BLaER1 (cell line): ENCODE results near the gene TMEM63B.
"Not testable (repeated sequence)": the region's sequence is repeated elsewhere in the genome, so short reads cannot be mapped to it uniquely, and the experiment has no call there.

Experiments
- H3K27ac ChIP-seq: shearing (Covaris generic); formaldehyde crosslinking; 2 replicates; pipeline ENCODE4 v1.8.1; 2022
- H3K27me3 ChIP-seq: shearing (Covaris generic); formaldehyde crosslinking; 2 replicates; pipeline ENCODE4 v1.8.1; 2022
- H3K36me3 ChIP-seq: shearing (Covaris generic); formaldehyde crosslinking; 2 replicates; pipeline ENCODE4 v1.8.1; 2022
- H3K4me1 ChIP-seq: shearing (Covaris generic); formaldehyde crosslinking; 2 replicates; pipeline ENCODE4 v1.8.1; 2022
- H3K4me2 ChIP-seq: shearing (Covaris generic); formaldehyde crosslinking; 2 replicates; pipeline ENCODE4 v1.8.1; 2022
- H3K4me3 ChIP-seq: shearing (Covaris generic); formaldehyde crosslinking; 2 replicates; pipeline ENCODE4 v1.8.1; 2022
- H3K9ac ChIP-seq: shearing (Covaris generic); formaldehyde crosslinking; 2 replicates; pipeline ENCODE4 v1.8.1; 2022
- H3K9me3 ChIP-seq: shearing (Covaris generic); formaldehyde crosslinking; 2 replicates; pipeline ENCODE4 v1.8.1; 2022
- H4K20me1 ChIP-seq: shearing (Covaris generic); formaldehyde crosslinking; 2 replicates; pipeline ENCODE4 v1.8.1; 2022
- Cebpa-rat ChIP-seq: shearing (Covaris generic); IDR thresholded peaks from 2 replicates; pipeline ENCODE4 v1.8.1; 2022

TMEM63B gene

GRCh38 chr6:44142835-44143234 is 15.5 kb downstream of the TMEM63B start:
- no peaks in the 10 kb centered on the region for H3K9me3 ChIP-seq
- H3K4me3 ChIP-seq, result no peak overlapping the region
- TF ChIP-seq Cebpa-rat, result no peak
- no peaks in the 10 kb centered on the region for H4K20me1 ChIP-seq
- peaks cover 70% of the 10 kb centered on the region for H3K36me3 ChIP-seq
- peaks cover 16% of the 10 kb centered on the region for H3K4me1 ChIP-seq
- no peak overlapping the region for H3K4me2 ChIP-seq
- no peak overlapping the region for H3K9ac ChIP-seq
- no peaks in the 10 kb centered on the region for H3K27me3 ChIP-seq
- no peak overlapping the region for H3K27ac ChIP-seq

- TF ChIP-seq Cebpa-rat, result no peak
- Histone ChIP-seq H3K36me3 (peaks cover 79% of the 10 kb centered on the region), H3K27ac (no peak overlapping the region), H3K27me3 (no peaks in the 10 kb centered on the region), H3K4me1 (peaks cover 10% of the 10 kb centered on the region), H3K4me2 (no peak overlapping the region), H3K9ac (no peak overlapping the region), H3K4me3 (no peak overlapping the region), H3K9me3 (no peaks in the 10 kb centered on the region), H4K20me1 (no peaks in the 10 kb centered on the region)
These were observed 16.4 kb downstream of the TMEM63B start for GRCh38 chr6:44143731-44144130.

- H3K4me2 ChIP-seq, H3K27ac ChIP-seq, H3K9ac ChIP-seq, H3K27me3 ChIP-seq, H3K9me3 ChIP-seq, H4K20me1 ChIP-seq, H3K4me3 ChIP-seq: not testable (repeated sequence)
- Histone ChIP-seq H3K36me3 (peaks cover 84% of the 10 kb centered on the region), H3K4me1 (peaks cover 14% of the 10 kb centered on the region)
These were observed 17.2 kb downstream of the TMEM63B start for GRCh38 chr6:44144536-44144935.

- H4K20me1 ChIP-seq, result peaks cover 11% of the 10 kb centered on the region
- H3K4me2 ChIP-seq, result no peak overlapping the region
- no peaks in the 10 kb centered on the region for H3K27me3 ChIP-seq
- no peak overlapping the region for H3K4me3 ChIP-seq
- H3K36me3 ChIP-seq, result peaks cover 76% of the 10 kb centered on the region
- no peak overlapping the region for H3K27ac ChIP-seq
- TF ChIP-seq Cebpa-rat, result no peak
- H3K9me3 ChIP-seq, result no peaks in the 10 kb centered on the region
- H3K9ac ChIP-seq, result no peak overlapping the region
- peaks cover 27% of the 10 kb centered on the region for H3K4me1 ChIP-seq
These were observed 18.5 kb downstream of the TMEM63B start for GRCh38 chr6:44145839-44146238.

- Histone ChIP-seq H3K27ac (no peak overlapping the region), H3K9me3 (no peaks in the 10 kb centered on the region), H3K27me3 (no peaks in the 10 kb centered on the region), H4K20me1 (peaks cover 19% of the 10 kb centered on the region), H3K4me1 (peaks cover 35% of the 10 kb centered on the region), H3K4me2 (peak overlapping the region; percentile 21; the same call in 1 of the 2 replicates), H3K4me3 (no peak overlapping the region), H3K9ac (no peak overlapping the region), H3K36me3 (peaks cover 68% of the 10 kb centered on the region)
- TF ChIP-seq Cebpa-rat, result no peak
These were observed 19.3 kb downstream of the TMEM63B start for GRCh38 chr6:44146685-44147084.

- peaks cover 63% of the 10 kb centered on the region for H3K36me3 ChIP-seq
- no peaks in the 10 kb centered on the region for H3K27me3 ChIP-seq
- H3K27ac ChIP-seq, result no peak overlapping the region
- no peaks in the 10 kb centered on the region for H3K9me3 ChIP-seq
- peak overlapping the region; percentile 21; the same call in 1 of the 2 replicates for H3K4me2 ChIP-seq
- no peak overlapping the region for H3K4me3 ChIP-seq
- TF ChIP-seq Cebpa-rat, result no peak
- H3K4me1 ChIP-seq, result peaks cover 39% of the 10 kb centered on the region
- H4K20me1 ChIP-seq, result peaks cover 20% of the 10 kb centered on the region
- H3K9ac ChIP-seq, result no peak overlapping the region
These were observed 19.9 kb downstream of the TMEM63B start for GRCh38 chr6:44147256-44147655.

GRCh38 chr6:44148306-44148705 is 21.0 kb downstream of the TMEM63B start:
- H3K27me3 ChIP-seq, result no peaks in the 10 kb centered on the region
- H3K4me2 ChIP-seq, result no peak overlapping the region
- no peak overlapping the region for H3K27ac ChIP-seq
- H3K9ac ChIP-seq, result no peak overlapping the region
- H3K9me3 ChIP-seq, result no peaks in the 10 kb centered on the region
- H3K36me3 ChIP-seq, result peaks cover 66% of the 10 kb centered on the region
- H4K20me1 ChIP-seq, result peaks cover 20% of the 10 kb centered on the region
- H3K4me3 ChIP-seq, result no peak overlapping the region
- H3K4me1 ChIP-seq, result peaks cover 39% of the 10 kb centered on the region
- TF ChIP-seq Cebpa-rat, result no peak

GRCh38 chr6:44149369-44150012 is 22.1 kb downstream of the TMEM63B start:
- no peak for TF ChIP-seq Cebpa-rat
- peaks cover 20% of the 10 kb centered on the region for H4K20me1 ChIP-seq
- no peaks in the 10 kb centered on the region for H3K27me3 ChIP-seq
- peak overlapping the region; percentile 80 for H3K4me2 ChIP-seq
- H3K36me3 ChIP-seq, result peaks cover 54% of the 10 kb centered on the region
- no peak overlapping the region for H3K4me3 ChIP-seq
- no peaks in the 10 kb centered on the region for H3K9me3 ChIP-seq
- H3K4me1 ChIP-seq, result peaks cover 45% of the 10 kb centered on the region
- peak overlapping the region; percentile 51 for H3K27ac ChIP-seq
- peak overlapping the region; percentile 5; the same call in 1 of the 2 replicates for H3K9ac ChIP-seq

GRCh38 chr6:44150317-44150917 is 23.1 kb downstream of the TMEM63B start:
- no peak for TF ChIP-seq Cebpa-rat

GRCh38 chr6:44151348-44152108 is 24.2 kb downstream of the TMEM63B start:
- Histone ChIP-seq H3K9ac (no peak overlapping the region), H3K27ac (no peak overlapping the region), H3K4me2 (peak overlapping the region; percentile 80), H4K20me1 (peaks cover 20% of the 10 kb centered on the region), H3K4me3 (no peak overlapping the region), H3K36me3 (peaks cover 38% of the 10 kb centered on the region), H3K9me3 (no peaks in the 10 kb centered on the region), H3K27me3 (no peaks in the 10 kb centered on the region), H3K4me1 (peaks cover 60% of the 10 kb centered on the region)
- no peak for TF ChIP-seq Cebpa-rat

More at GRCh38 chr6:44150317-44150917, 23.1 kb downstream of the TMEM63B start:
- Histone ChIP-seq H3K4me2 (peak overlapping the region; percentile 80), H3K4me1 (peaks cover 54% of the 10 kb centered on the region), H4K20me1 (peaks cover 20% of the 10 kb centered on the region), H3K9ac (0 out of 2 replicates have a peak overlapping the region, but pooled peaks have one; percentile 5), H3K27me3 (no peaks in the 10 kb centered on the region), H3K36me3 (peaks cover 48% of the 10 kb centered on the region), H3K9me3 (no peaks in the 10 kb centered on the region), H3K4me3 (no peak overlapping the region), H3K27ac (peak overlapping the region; percentile 51)
